ENCODE results near the gene SESN1.
A peak's percentile ranks its signal among the peaks of the same experiment; 100 is the strongest.

The SESN1 gene

DNA sequence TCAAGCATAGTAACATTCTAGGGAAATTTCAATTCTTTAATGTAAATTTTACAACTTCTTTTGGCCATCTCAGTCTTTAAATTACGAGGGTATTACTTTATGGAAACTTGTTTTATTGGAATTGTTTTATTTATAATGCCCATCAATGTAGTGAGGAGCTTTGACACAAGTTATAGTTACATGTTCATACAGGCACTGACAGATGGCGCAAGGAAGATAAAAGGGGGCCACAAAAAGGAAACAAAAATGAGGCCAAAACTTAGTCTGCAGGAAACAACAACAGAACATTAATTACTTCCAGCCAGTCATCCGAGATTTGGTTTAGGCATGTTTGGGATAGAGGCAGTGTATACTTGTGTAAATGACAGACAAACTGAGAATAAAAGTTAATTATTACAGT is 18.3 kb downstream of the SESN1 start:
- TF ChIP-seq, protein P1, sequence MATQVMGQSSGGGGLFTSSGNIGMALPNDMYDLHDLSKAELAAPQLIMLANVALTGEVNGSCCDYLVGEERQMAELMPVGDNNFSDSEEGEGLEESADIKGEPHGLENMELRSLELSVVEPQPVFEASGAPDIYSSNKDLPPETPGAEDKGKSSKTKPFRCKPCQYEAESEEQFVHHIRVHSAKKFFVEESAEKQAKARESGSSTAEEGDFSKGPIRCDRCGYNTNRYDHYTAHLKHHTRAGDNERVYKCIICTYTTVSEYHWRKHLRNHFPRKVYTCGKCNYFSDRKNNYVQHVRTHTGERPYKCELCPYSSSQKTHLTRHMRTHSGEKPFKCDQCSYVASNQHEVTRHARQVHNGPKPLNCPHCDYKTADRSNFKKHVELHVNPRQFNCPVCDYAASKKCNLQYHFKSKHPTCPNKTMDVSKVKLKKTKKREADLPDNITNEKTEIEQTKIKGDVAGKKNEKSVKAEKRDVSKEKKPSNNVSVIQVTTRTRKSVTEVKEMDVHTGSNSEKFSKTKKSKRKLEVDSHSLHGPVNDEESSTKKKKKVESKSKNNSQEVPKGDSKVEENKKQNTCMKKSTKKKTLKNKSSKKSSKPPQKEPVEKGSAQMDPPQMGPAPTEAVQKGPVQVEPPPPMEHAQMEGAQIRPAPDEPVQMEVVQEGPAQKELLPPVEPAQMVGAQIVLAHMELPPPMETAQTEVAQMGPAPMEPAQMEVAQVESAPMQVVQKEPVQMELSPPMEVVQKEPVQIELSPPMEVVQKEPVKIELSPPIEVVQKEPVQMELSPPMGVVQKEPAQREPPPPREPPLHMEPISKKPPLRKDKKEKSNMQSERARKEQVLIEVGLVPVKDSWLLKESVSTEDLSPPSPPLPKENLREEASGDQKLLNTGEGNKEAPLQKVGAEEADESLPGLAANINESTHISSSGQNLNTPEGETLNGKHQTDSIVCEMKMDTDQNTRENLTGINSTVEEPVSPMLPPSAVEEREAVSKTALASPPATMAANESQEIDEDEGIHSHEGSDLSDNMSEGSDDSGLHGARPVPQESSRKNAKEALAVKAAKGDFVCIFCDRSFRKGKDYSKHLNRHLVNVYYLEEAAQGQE (IDR thresholded peaks at IDR 0.05; ENCODE audit: insufficient replicate concordance, low read depth), result no peak
- TF ChIP-seq POLR2AphosphoS5 (IDR thresholded peaks at IDR 0.05; ENCODE audit: low read depth) (no peak), GABPA (IDR thresholded peaks at IDR 0.05; ENCODE audit: low read depth) (no peak), SPI1 (IDR thresholded peaks at IDR 0.05; ENCODE audit: borderline replicate concordance, low read depth) (no peak)
- TF ChIP-seq, protein P2, sequence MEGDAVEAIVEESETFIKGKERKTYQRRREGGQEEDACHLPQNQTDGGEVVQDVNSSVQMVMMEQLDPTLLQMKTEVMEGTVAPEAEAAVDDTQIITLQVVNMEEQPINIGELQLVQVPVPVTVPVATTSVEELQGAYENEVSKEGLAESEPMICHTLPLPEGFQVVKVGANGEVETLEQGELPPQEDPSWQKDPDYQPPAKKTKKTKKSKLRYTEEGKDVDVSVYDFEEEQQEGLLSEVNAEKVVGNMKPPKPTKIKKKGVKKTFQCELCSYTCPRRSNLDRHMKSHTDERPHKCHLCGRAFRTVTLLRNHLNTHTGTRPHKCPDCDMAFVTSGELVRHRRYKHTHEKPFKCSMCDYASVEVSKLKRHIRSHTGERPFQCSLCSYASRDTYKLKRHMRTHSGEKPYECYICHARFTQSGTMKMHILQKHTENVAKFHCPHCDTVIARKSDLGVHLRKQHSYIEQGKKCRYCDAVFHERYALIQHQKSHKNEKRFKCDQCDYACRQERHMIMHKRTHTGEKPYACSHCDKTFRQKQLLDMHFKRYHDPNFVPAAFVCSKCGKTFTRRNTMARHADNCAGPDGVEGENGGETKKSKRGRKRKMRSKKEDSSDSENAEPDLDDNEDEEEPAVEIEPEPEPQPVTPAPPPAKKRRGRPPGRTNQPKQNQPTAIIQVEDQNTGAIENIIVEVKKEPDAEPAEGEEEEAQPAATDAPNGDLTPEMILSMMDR (IDR thresholded peaks at IDR 0.05; ENCODE audit: insufficient read depth, low read length), result no peak
- no peak overlapping the region for H3K27ac ChIP-seq (replicated peaks)
- H3K4me3 ChIP-seq (replicated peaks; ENCODE audit: insufficient read depth, low read length), result no peak overlapping the region
- DNase-seq (ENCODE audit: low read depth in 1 of 2, low spot score in 1 of 2), result no peak
- H3K27me3 ChIP-seq (ENCODE audit: insufficient read depth, poor library complexity, severe bottlenecking), result no peaks in the 10 kb centered on the region

DNA sequence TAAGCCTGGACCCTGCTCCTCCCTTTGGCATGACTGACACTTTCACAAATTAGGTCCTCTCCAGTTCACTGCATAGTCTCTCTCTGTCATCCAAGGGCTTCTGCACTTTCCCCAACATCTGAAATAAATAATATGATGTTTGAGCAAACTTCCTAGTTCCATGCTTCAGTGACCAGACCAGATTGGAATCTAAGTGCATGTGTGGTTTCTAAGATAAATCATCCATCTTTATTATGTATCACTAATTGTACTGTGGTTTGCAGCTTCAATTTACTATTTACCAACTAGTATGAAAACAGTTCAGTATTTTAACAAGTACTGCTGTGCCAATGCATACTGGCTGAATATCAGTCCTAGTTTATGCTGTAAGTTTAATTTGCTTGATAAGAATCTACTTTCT is 18.7 kb downstream of the SESN1 start:
- TF ChIP-seq, protein P2 (IDR thresholded peaks at IDR 0.05; ENCODE audit: insufficient read depth, low read length), result no peak
- TF ChIP-seq SPI1 (IDR thresholded peaks at IDR 0.05; ENCODE audit: borderline replicate concordance, low read depth), result no peak
- no peak for TF ChIP-seq POLR2AphosphoS5 (IDR thresholded peaks at IDR 0.05; ENCODE audit: low read depth)
- TF ChIP-seq, protein P1 (IDR thresholded peaks at IDR 0.05; ENCODE audit: insufficient replicate concordance, low read depth), result no peak
- TF ChIP-seq GABPA (IDR thresholded peaks at IDR 0.05; ENCODE audit: low read depth), result no peak
- DNase-seq (ENCODE audit: low read depth in 1 of 2, low spot score in 1 of 2), result no peak
- no peak overlapping the region for H3K27ac ChIP-seq (replicated peaks)
- no peaks in the 10 kb centered on the region for H3K27me3 ChIP-seq (ENCODE audit: insufficient read depth, poor library complexity, severe bottlenecking)
- no peak overlapping the region for H3K4me3 ChIP-seq (replicated peaks; ENCODE audit: insufficient read depth, low read length)

DNA sequence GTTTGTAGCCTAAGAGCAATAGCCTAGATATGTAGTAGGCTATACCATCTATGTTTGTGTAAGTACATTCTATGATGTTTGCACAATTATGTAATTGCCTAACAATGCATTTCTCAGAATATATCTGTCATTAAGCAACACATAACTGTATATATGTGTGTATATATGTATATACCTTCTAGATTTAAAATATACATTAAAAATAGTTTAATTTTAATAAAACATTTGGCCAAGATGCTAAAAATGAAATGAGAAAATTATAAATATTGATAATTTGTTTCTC is 20.6 kb downstream of the SESN1 start:
- H3K4me3 ChIP-seq (replicated peaks; ENCODE audit: insufficient read depth, low read length), result no peak overlapping the region
- no peaks in the 10 kb centered on the region for H3K27me3 ChIP-seq (ENCODE audit: insufficient read depth, poor library complexity, severe bottlenecking)
- DNase-seq (ENCODE audit: low read depth in 1 of 2, low spot score in 1 of 2), result peak in 1 of 2 experiments; percentile 52
- no peak overlapping the region for H3K27ac ChIP-seq (replicated peaks)
- no peak for TF ChIP-seq GABPA (IDR thresholded peaks at IDR 0.05; ENCODE audit: low read depth)

DNA sequence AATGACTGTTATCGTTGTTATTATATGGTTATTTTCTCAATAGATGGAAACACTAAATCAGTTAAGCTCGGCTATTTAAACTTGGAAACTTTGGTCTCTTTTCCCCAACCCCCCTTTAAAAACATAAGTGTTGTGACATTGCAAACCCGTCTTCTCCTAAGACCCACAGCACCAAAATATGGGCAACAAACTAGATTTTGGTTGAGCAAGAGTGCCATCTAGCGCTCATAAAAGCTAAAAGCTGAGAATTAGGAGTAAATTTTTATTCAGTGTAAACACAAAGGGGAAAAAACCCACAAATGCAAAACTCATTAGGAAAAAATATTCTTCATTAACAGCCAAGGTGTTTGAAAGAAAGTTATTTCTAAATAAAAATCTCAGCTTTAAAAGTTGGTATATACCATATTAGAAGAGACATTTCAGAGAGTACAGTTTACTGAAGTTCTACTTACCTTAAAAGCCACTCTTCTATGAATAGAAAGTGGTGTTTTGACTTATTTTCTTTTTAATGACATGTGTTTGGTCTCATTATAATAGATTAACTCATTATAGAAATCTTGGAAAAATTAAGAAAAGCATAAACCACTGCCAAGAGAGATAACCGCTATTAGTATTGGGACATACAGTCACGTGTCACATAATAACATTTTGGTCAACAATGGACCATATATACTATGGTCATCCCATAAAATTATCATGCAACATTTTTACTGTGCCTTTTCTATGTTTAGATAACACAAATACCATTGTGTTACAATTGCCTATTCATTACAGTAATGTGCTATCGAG is 21.1 kb downstream of the SESN1 start:
- TF ChIP-seq POLR2AphosphoS5 (IDR thresholded peaks at IDR 0.05; ENCODE audit: low read depth) (no peak), GABPA (IDR thresholded peaks at IDR 0.05; ENCODE audit: low read depth) (no peak), SPI1 (IDR thresholded peaks at IDR 0.05; ENCODE audit: borderline replicate concordance, low read depth) (no peak)
- TF ChIP-seq, protein P2 (IDR thresholded peaks at IDR 0.05; ENCODE audit: insufficient read depth, low read length), result no peak
- TF ChIP-seq, protein P1 (IDR thresholded peaks at IDR 0.05; ENCODE audit: insufficient replicate concordance, low read depth), result no peak
- H3K4me3 ChIP-seq (replicated peaks; ENCODE audit: insufficient read depth, low read length), result no peak overlapping the region
- H3K27me3 ChIP-seq (ENCODE audit: insufficient read depth, poor library complexity, severe bottlenecking), result no peaks in the 10 kb centered on the region
- no peak overlapping the region for H3K27ac ChIP-seq (replicated peaks)
- peak; percentile 50 to 67 for DNase-seq (ENCODE audit: low read depth in 1 of 2, low spot score in 1 of 2)

All from HL-60 (cell line).